Naive thymus-derived CD4-positive, alpha-beta T cell (primary cell): ENCODE data around the gene E2F6. TPM values are rescaled to one million over a fixed set of nuclear protein-coding genes. Genes with fewer than 3 reads are reported as not detected.

Source experiments
- ATAC-seq: fragments of 150-1000 bp; cut with Tn5 transposase; 2 replicates; pipeline ENCODE4 v1.10.0; 2021; ENCODE audit warnings: mild to moderate bottlenecking, moderate library complexity
- CTCF ChIA-PET: fragments of 350-600 bp; sonication (Branson Sonifier 250); formaldehyde crosslinking; loops from one replicate; lab custom pipeline; 2021; ENCODE audit warnings: antibody characterized with exemption; lab: Charles Lee
- POLR2A ChIA-PET: fragments of 350-600 bp; sonication (Branson Sonifier 250); formaldehyde crosslinking; loops from one replicate; lab custom pipeline; 2021; ENCODE audit warnings: antibody characterized with exemption, inconsistent platforms; lab: Charles Lee
- DNase-seq, 9 donors: peaks; one replicate each; pipeline versions ENCODE4 v3.0.0 to v3.0.0-alpha.2; 2020 to 2022; ENCODE audit warnings: mixed read lengths in 1 of 9
- H3K27ac ChIP-seq: one replicate; pipeline ENCODE4 v1.7.0; 2013; ENCODE audit warnings: mild to moderate bottlenecking, low read depth, low read length, moderate library complexity
- H3K27me3 ChIP-seq, 2 donors: one replicate each; pipeline ENCODE4 v1.7.0; 2013; ENCODE audit warnings: low read length in 2 of 2, mild to moderate bottlenecking in 2 of 2, moderate library complexity in 2 of 2; ENCODE audit not compliant: control insufficient read depth in 2 of 2, insufficient read depth in 2 of 2
- H3K36me3 ChIP-seq, 3 experiments: 1 replicate in 2 of 3; 2 replicates in 1 of 3; pipeline ENCODE4 v1.7.0; 2013; ENCODE audit warnings: low read length in 3 of 3, mild to moderate bottlenecking in 3 of 3, moderate library complexity in 1 of 3; ENCODE audit not compliant: insufficient read depth in 3 of 3, control insufficient read depth in 2 of 3
- H3K4me1 ChIP-seq, 2 donors: one replicate each; pipeline ENCODE4 v1.7.0; 2013; ENCODE audit warnings: low read length in 2 of 2, mild to moderate bottlenecking in 2 of 2, moderate library complexity in 1 of 2; ENCODE audit not compliant: control insufficient read depth in 2 of 2, insufficient read depth in 2 of 2
- H3K4me3 ChIP-seq: 2 replicates; pipeline ENCODE4 v1.7.0; 2013; ENCODE audit warnings: mild to moderate bottlenecking, low read length
- H3K9me3 ChIP-seq, 3 experiments: 1 replicate in 2 of 3; 2 replicates in 1 of 3; pipeline ENCODE4 v1.7.0; 2013; ENCODE audit warnings: low read length in 3 of 3; ENCODE audit not compliant: control insufficient read depth in 2 of 3
- H3K27ac Mint-ChIP-seq, 9 donors: one replicate each; pipeline ENCODE4 v1.8.0; 2020 to 2022; ENCODE audit warnings: mixed read lengths in 9 of 9, mild to moderate bottlenecking in 8 of 9, moderate library complexity in 5 of 9, inconsistent platforms in 2 of 9
- H3K27me3 Mint-ChIP-seq, 5 donors: one replicate each; pipeline ENCODE4 v1.8.0; 2021 to 2022; ENCODE audit warnings: mixed read lengths in 5 of 5, mild to moderate bottlenecking in 1 of 5
- H3K36me3 Mint-ChIP-seq, 5 donors: one replicate each; pipeline ENCODE4 v1.8.0; 2020 to 2022; ENCODE audit warnings: mixed read lengths in 5 of 5, mild to moderate bottlenecking in 3 of 5, inconsistent platforms in 1 of 5
- H3K4me1 Mint-ChIP-seq, 7 donors: one replicate each; pipeline ENCODE4 v1.8.0; 2020 to 2022; ENCODE audit warnings: mixed read lengths in 7 of 7, mild to moderate bottlenecking in 3 of 7, inconsistent platforms in 1 of 7
- H3K4me3 Mint-ChIP-seq, 10 donors: one replicate each; pipeline ENCODE4 v1.8.0; 2020 to 2022; ENCODE audit warnings: mild to moderate bottlenecking in 10 of 10, mixed read lengths in 10 of 10, moderate library complexity in 6 of 10, inconsistent platforms in 2 of 10
- H3K9me3 Mint-ChIP-seq, 11 donors: one replicate each; pipeline ENCODE4 v1.8.0; 2020 to 2022; ENCODE audit warnings: mixed read lengths in 11 of 11, mild to moderate bottlenecking in 4 of 11, inconsistent platforms in 1 of 11, moderate library complexity in 1 of 11
- intact Hi-C, 2 donors: fragments of 100-400 bp; cut with micrococcal nuclease; formaldehyde crosslinking; loops; one replicate each; pipeline ENCODE4 v1.15.1; 2023
- polyA plus RNA-seq, 2 donors: library from polyadenylated mRNA; unstranded; fragments of 300-500 nt; fragmentation: Illumina TruSeq; gene quantifications; one replicate each; pipeline ENCODE4 v1.2.3, GENCODE V29; 2021
- total RNA-seq, 6 experiments: library from RNA in 5 of 6; stranded (reverse) in 5 of 6; gene quantifications; 1 replicate in 5 of 6; 2 replicates in 1 of 6; pipeline ENCODE4 v1.2.3 and lab custom pipeline; 2021 to 2026

Gene E2F6
- total and polyA plus RNA-seq, 7 experiments from 2014 or later, result 3.1 to 11.6 (median 6.7) TPM

DNA sequence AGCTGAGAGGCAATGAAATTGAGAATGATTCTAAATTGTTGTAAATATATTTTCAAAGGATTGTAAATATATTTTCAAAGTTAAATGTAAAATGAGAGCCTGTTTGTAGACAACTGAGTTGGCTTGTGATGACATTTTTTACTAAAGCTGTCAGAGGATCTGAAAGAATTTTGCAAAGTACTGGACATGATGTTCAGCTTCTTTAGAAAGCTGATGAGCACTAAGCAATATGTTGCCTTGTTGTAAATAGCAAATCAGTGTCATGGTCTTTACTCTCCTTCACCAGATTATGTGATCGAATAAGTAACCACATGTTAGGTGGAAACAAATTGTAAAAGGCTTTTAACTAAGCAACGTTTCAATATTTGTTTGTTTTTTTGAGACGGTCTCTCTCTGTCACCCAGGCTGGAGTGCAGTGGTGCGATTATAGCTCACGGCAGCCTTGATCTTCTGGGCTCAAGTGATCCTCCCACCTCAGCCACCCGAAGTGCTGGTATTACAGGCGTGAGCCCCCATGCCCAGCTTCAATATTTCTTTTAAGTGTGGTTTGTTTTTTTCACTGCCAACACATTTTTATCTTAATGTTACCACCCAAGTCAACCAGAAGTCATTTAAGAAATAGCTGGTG lies 44.0 kb downstream of the E2F6 start:
- Histone ChIP-seq H3K4me3 (no peak overlapping the region), H3K4me1 (no peaks in the 10 kb centered on the region), H3K9me3 (peaks cover 0 to 8% (median 0%) of the 10 kb centered on the region in 3 experiments), H3K36me3 (no peaks in the 10 kb centered on the region), H3K27me3 (no peaks in the 10 kb centered on the region), H3K27ac (no peak overlapping the region)
- POLR2A ChIA-PET, result no interaction called here
- Mint-ChIP-seq H3K27me3 (peaks cover 0 to 5% (median 0%) of the 10 kb centered on the region in 5 donors), H3K4me1 (no peaks in the 10 kb centered on the region), H3K36me3 (peaks cover 0 to 6% (median 0%) of the 10 kb centered on the region in 5 donors), H3K4me3 (no peak overlapping the region), H3K9me3 (peaks cover 0 to 16% (median 6%) of the 10 kb centered on the region in 11 donors), H3K27ac (no peak overlapping the region)
- ATAC-seq, result no peak
- CTCF ChIA-PET, result no interaction called here
- DNase-seq, result no peak
- intact Hi-C loops, result no loop called here

- no peak for ATAC-seq
- H3K4me3 Mint-ChIP-seq, result no peak overlapping the region
- intact Hi-C loops, result no loop called here
These were observed 45.3 kb downstream of the E2F6 start for GRCh38 chr2:11420671-11421070.

DNA sequence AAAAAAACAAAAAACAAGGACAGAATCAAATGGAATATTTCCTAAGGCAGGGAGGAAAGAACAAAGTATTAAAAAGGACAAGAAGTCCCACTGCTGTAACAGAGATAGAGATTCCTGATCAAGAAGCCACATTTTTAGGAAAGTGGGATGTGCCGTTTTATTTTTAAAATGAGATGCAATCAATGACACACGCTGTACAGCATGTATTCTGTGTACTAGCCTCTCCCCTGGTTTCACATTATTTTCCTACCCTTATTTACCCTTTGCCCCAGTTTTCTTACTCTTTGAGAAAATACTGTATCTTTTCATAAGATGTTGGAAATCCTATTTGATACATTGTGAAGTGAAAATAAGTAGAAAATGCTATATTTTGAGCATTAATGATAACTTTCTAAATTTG lies 45.8 kb downstream of the E2F6 start:
- no peak overlapping the region for H3K4me3 Mint-ChIP-seq
- Histone ChIP-seq H3K4me1 (no peaks in the 10 kb centered on the region), H3K27me3 (no peaks in the 10 kb centered on the region), H3K9me3 (peaks cover 0 to 8% (median 0%) of the 10 kb centered on the region in 3 experiments), H3K36me3 (no peaks in the 10 kb centered on the region), H3K27ac (no peak overlapping the region), H3K4me3 (no peak overlapping the region)
- peaks cover 0 to 6% (median 4%) of the 10 kb centered on the region in 5 donors for H3K36me3 Mint-ChIP-seq
- H3K9me3 Mint-ChIP-seq, result peaks cover 0 to 28% (median 9%) of the 10 kb centered on the region in 11 donors
- peaks cover 0 to 9% (median 3%) of the 10 kb centered on the region in 5 donors for H3K27me3 Mint-ChIP-seq
- CTCF ChIA-PET, result interaction anchor here (0.7 kb wide), 1 partner anchor 257 kb away, joined by 8 read pairs; no protein-coding TSS in a partner anchor
- no peak overlapping the region for H3K27ac Mint-ChIP-seq
- POLR2A ChIA-PET, result no interaction called here
- DNase-seq (no peak), ATAC-seq (no peak)
- no peaks in the 10 kb centered on the region for H3K4me1 Mint-ChIP-seq
- intact Hi-C loops, result no loop called here

More at GRCh38 chr2:11420671-11421070, 45.3 kb downstream of the E2F6 start:
- no peak overlapping the region for H3K4me3 ChIP-seq
- Mint-ChIP-seq H3K27me3 (peaks cover 0 to 5% (median 3%) of the 10 kb centered on the region in 5 donors), H3K9me3 (peaks cover 0 to 27% (median 9%) of the 10 kb centered on the region in 11 donors), H3K36me3 (peaks cover 0 to 6% (median 4%) of the 10 kb centered on the region in 5 donors), H3K27ac (no peak overlapping the region), H3K4me1 (no peaks in the 10 kb centered on the region)
- H3K4me1 ChIP-seq, result no peaks in the 10 kb centered on the region
- DNase-seq, result no peak
- POLR2A ChIA-PET, result no interaction called here
- CTCF ChIA-PET, result no interaction called here
- peaks cover 0 to 8% (median 0%) of the 10 kb centered on the region in 3 experiments for H3K9me3 ChIP-seq
- H3K27ac ChIP-seq, result no peak overlapping the region
- no peaks in the 10 kb centered on the region for H3K36me3 ChIP-seq
- H3K27me3 ChIP-seq, result no peaks in the 10 kb centered on the region

- H3K4me1 Mint-ChIP-seq, result no peaks in the 10 kb centered on the region
- Histone ChIP-seq H3K36me3 (no peaks in the 10 kb centered on the region), H3K27ac (no peak overlapping the region), H3K4me1 (no peaks in the 10 kb centered on the region), H3K4me3 (no peak overlapping the region), H3K9me3 (peaks cover 0 to 8% (median 0%) of the 10 kb centered on the region in 3 experiments), H3K27me3 (no peaks in the 10 kb centered on the region)
- POLR2A ChIA-PET, result no interaction called here
- CTCF ChIA-PET, result interaction anchor here (0.7 kb wide), 1 partner anchor 256 kb away, joined by 8 read pairs; no protein-coding TSS in a partner anchor
- peaks cover 0 to 6% (median 4%) of the 10 kb centered on the region in 5 donors for H3K36me3 Mint-ChIP-seq
- no peak for ATAC-seq
- H3K27me3 Mint-ChIP-seq, result peaks cover 0 to 10% (median 3%) of the 10 kb centered on the region in 5 donors
- intact Hi-C loops, result no loop called here
- no peak for DNase-seq
- H3K27ac Mint-ChIP-seq, result no peak overlapping the region
- peaks cover 0 to 28% (median 9%) of the 10 kb centered on the region in 11 donors for H3K9me3 Mint-ChIP-seq
- H3K4me3 Mint-ChIP-seq, result no peak overlapping the region
These were observed 46.2 kb downstream of the E2F6 start for GRCh38 chr2:11419781-11420180.

DNA sequence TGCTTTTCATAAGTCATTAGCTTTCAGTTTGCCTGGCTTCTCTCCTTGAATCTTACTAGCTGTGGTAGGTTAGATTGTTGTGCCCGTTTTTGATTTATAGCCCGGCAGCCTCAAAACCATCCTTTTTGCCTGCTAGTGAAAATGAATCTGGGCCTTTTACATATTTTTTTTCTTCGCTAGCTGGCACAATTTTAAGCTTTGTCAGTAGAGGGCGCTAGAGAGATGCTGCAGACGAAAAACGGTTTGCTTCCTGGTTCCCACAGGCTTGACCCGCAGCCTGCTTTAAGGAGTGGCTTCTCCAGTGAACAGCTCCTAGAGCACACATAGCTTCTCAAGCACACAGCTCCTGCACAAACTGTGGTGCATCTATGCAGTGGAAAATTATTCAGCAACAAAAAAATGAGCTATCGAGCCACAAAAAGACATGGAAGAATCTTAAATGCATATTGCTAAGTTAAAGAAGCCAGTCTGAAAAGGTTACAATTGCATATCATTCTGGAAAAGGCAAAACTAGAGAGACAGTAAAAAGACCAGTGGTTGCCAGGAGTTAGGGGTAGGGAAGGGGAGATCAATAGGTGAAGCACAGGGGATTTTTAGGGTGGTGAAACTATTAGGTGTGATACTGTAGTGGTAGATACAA lies 47.9 kb downstream of the E2F6 start:
- Mint-ChIP-seq H3K4me3 (no peak overlapping the region), H3K27ac (no peak overlapping the region), H3K4me1 (no peaks in the 10 kb centered on the region), H3K9me3 (peaks cover 0 to 28% (median 9%) of the 10 kb centered on the region in 11 donors), H3K27me3 (peaks cover 0 to 17% (median 6%) of the 10 kb centered on the region in 5 donors), H3K36me3 (peaks cover 0 to 9% (median 4%) of the 10 kb centered on the region in 5 donors)
- no peak overlapping the region for H3K4me3 ChIP-seq
- ATAC-seq (no peak), DNase-seq (no peak)
- no peaks in the 10 kb centered on the region for H3K4me1 ChIP-seq
- ChIA-PET POLR2A (no interaction called here), CTCF (interaction anchor here (0.5 kb wide), 2 partner anchors 17 to 586 kb away, joined by 3 read pairs; no protein-coding TSS in a partner anchor)
- H3K27me3 ChIP-seq, result no peaks in the 10 kb centered on the region
- H3K9me3 ChIP-seq, result peaks cover 0 to 8% (median 0%) of the 10 kb centered on the region in 3 experiments
- no peak overlapping the region for H3K27ac ChIP-seq
- intact Hi-C loops, result no loop called here
- no peaks in the 10 kb centered on the region for H3K36me3 ChIP-seq

- Mint-ChIP-seq H3K9me3 (peaks cover 0 to 28% (median 9%) of the 10 kb centered on the region in 11 donors), H3K27me3 (peaks cover 4 to 17% (median 11%) of the 10 kb centered on the region in 5 donors), H3K27ac (no peak overlapping the region), H3K36me3 (peaks cover 0 to 9% (median 4%) of the 10 kb centered on the region in 5 donors), H3K4me3 (no peak overlapping the region), H3K4me1 (no peaks in the 10 kb centered on the region)
- no peak overlapping the region for H3K4me3 ChIP-seq
- ATAC-seq (no peak), DNase-seq (no peak)
- CTCF ChIA-PET, result no interaction called here
- no peak overlapping the region for H3K27ac ChIP-seq
- no peaks in the 10 kb centered on the region for H3K27me3 ChIP-seq
- POLR2A ChIA-PET, result no interaction called here
- peaks cover 0 to 8% (median 0%) of the 10 kb centered on the region in 3 experiments for H3K9me3 ChIP-seq
- intact Hi-C loops, result no loop called here
- no peaks in the 10 kb centered on the region for H3K4me1 ChIP-seq
- no peaks in the 10 kb centered on the region for H3K36me3 ChIP-seq
These were observed 49.0 kb downstream of the E2F6 start for GRCh38 chr2:11416931-11417330.
